SJSA1 (cell line): ENCODE data around the gene CREM. TPM values are rescaled to one million over a fixed set of nuclear protein-coding genes. Genes with fewer than 3 reads are reported as not detected.

Source experiments
- DNase-seq, 2 experiments: peaks; one replicate each; pipeline ENCODE4 v3.0.0-alpha.2; 2015 to 2020; ENCODE audit warnings: low spot score in 2 of 2, low read depth in 1 of 2
- H3K27ac ChIP-seq: fragments of 250-450 bp; sonication (Bioruptor Pico); 2 replicates; pipeline ENCODE4 v1.5.1; 2020; ENCODE audit warnings: mild to moderate bottlenecking, moderate library complexity
- H3K27me3 ChIP-seq: fragments of 250-450 bp; sonication (Bioruptor Pico); replicated peaks from 2 replicates; pipeline ENCODE4 v1.5.1; 2020; ENCODE audit warnings: mild to moderate bottlenecking, moderate library complexity
- H3K36me3 ChIP-seq: fragments of 250-450 bp; sonication (Bioruptor Pico); 2 replicates; pipeline ENCODE4 v1.5.1; 2020; ENCODE audit warnings: mild to moderate bottlenecking
- H3K4me1 ChIP-seq: fragments of 250-450 bp; sonication (Bioruptor Pico); replicated peaks from 2 replicates; pipeline ENCODE4 v1.6.1; 2021; ENCODE audit warnings: mild to moderate bottlenecking
- H3K4me3 ChIP-seq: fragments of 250-450 bp; sonication (Bioruptor Pico); 2 replicates; pipeline ENCODE4 v1.5.1; 2020; ENCODE audit warnings: mild to moderate bottlenecking
- H3K9me3 ChIP-seq: fragments of 250-450 bp; sonication (Bioruptor Pico); replicated peaks from 2 replicates; pipeline ENCODE4 v1.5.1; 2020; ENCODE audit warnings: mild to moderate bottlenecking
- total RNA-seq: library from RNA; depleted of rRNA; stranded (reverse); fragments of >200 nt; shearing (Covaris generic); gene quantifications from 2 replicates; pipeline ENCODE4 v1.2.3, GENCODE V29; 2014

Gene CREM
- total RNA-seq, 1 experiment from 2014 or later: 38.6 TPM

- H3K4me3 ChIP-seq: no peak overlapping the region
- no peaks in the 10 kb centered on the region for H3K4me1 ChIP-seq
- H3K9me3 ChIP-seq: no peaks in the 10 kb centered on the region
- no peak for DNase-seq
- H3K27me3 ChIP-seq: no peaks in the 10 kb centered on the region
- no peaks in the 10 kb centered on the region for H3K36me3 ChIP-seq
- H3K27ac ChIP-seq: no peak overlapping the region
Observed at GRCh38 chr10:35119378-35119777, 7.3 kb upstream of the CREM start.

- Histone ChIP-seq H3K27ac (no peak overlapping the region), H3K9me3 (no peaks in the 10 kb centered on the region), H3K4me1 (peaks cover 5% of the 10 kb centered on the region), H3K27me3 (no peaks in the 10 kb centered on the region), H3K36me3 (peaks cover 7% of the 10 kb centered on the region), H3K4me3 (no peak overlapping the region)
- no peak for DNase-seq
Observed at GRCh38 chr10:35124540-35124939, 2.1 kb upstream of the CREM start.

- H3K9me3 ChIP-seq: no peaks in the 10 kb centered on the region
- H3K36me3 ChIP-seq: peaks cover 7% of the 10 kb centered on the region
- peak overlapping the region; percentile 78 for H3K27ac ChIP-seq
- DNase-seq: no peak
- peaks cover 5% of the 10 kb centered on the region for H3K4me1 ChIP-seq
- no peaks in the 10 kb centered on the region for H3K27me3 ChIP-seq
- H3K4me3 ChIP-seq: peak overlapping the region; percentile 83
Observed at GRCh38 chr10:35126062-35126529, 550 bp upstream of the CREM start.

GRCh38 chr10:35127289-35127891 is 744 bp downstream of the CREM start:
- Histone ChIP-seq H3K9me3 (no peaks in the 10 kb centered on the region), H3K27me3 (no peaks in the 10 kb centered on the region), H3K4me3 (peak overlapping the region; percentile 83), H3K27ac (peak overlapping the region; percentile 87), H3K36me3 (peaks cover 7% of the 10 kb centered on the region), H3K4me1 (peaks cover 5% of the 10 kb centered on the region)
- peak; percentile 66 to 78 for DNase-seq

DNA sequence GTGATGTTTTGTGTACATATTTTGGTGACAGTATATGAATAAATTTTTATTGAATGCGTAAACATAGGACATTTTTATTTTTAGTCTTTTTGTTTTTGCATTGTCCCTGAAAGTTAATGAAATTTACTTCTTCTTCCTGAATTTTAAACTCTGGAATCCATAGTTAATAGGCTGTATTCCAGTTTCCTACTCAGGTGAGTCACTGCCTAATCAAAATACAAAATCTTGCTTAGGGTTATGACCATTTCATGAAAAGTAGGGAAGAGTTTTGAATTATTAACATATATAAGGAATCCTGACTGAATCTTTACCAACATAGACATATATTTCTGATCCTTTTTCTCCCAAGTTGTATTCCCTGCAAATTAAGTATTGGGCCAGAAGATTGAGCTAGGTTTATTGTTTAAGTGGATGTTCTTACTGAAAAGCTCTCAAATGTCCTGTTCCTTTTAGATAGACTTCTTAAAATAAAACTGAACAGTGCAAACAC is 2.6 kb downstream of the CREM start:
- Histone ChIP-seq H3K36me3 (peaks cover 7% of the 10 kb centered on the region), H3K27ac (no peak overlapping the region), H3K9me3 (no peaks in the 10 kb centered on the region), H3K4me1 (peaks cover 5% of the 10 kb centered on the region), H3K27me3 (no peaks in the 10 kb centered on the region), H3K4me3 (no peak overlapping the region)
- DNase-seq: no peak

DNA sequence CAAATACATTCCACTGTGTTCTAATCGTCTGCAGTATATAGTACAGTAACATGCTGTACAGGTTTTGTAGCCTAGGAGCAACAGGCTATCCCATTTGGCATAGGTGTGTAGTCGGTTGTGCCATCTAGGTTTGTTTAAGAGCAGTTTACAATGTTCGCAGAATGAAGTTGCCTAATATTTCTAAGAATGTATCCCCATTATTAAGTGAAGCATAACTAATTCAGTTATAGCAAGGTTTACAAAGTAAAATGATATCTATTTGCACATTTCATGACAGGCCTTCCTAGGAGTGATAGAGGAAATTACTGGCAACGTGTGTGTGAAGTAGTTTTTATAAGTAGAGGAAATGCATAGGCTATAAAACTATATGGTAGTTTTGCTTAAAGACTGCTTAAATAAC is 4.0 kb downstream of the CREM start:
- no peaks in the 10 kb centered on the region for H3K27me3 ChIP-seq
- H3K4me3 ChIP-seq: no peak overlapping the region
- peaks cover 7% of the 10 kb centered on the region for H3K36me3 ChIP-seq
- DNase-seq: no peak
- no peaks in the 10 kb centered on the region for H3K9me3 ChIP-seq
- no peak overlapping the region for H3K27ac ChIP-seq
- peaks cover 5% of the 10 kb centered on the region for H3K4me1 ChIP-seq

DNA sequence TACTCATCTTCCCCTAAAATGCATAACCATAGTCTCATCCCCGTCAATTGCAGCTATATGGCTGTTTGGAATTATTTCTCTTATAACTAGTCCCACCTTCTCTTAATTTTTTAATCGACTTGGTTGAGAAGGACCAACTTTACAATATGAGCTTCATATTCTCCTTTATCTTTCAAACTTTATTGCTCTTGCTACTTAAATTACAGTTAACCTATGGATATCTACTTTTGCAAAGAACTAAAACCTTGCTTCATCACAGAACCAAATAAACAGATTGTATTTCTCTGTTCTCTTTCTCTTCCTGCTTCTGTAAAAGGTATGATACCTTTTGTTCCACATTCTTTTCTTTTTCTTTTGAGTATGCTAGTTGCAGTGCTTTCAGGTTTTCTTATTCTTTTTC is 6.1 kb downstream of the CREM start:
- H3K9me3 ChIP-seq: no peaks in the 10 kb centered on the region
- no peaks in the 10 kb centered on the region for H3K4me1 ChIP-seq
- no peak overlapping the region for H3K4me3 ChIP-seq
- DNase-seq: no peak
- no peak overlapping the region for H3K27ac ChIP-seq
- no peaks in the 10 kb centered on the region for H3K27me3 ChIP-seq
- no peaks in the 10 kb centered on the region for H3K36me3 ChIP-seq

DNA sequence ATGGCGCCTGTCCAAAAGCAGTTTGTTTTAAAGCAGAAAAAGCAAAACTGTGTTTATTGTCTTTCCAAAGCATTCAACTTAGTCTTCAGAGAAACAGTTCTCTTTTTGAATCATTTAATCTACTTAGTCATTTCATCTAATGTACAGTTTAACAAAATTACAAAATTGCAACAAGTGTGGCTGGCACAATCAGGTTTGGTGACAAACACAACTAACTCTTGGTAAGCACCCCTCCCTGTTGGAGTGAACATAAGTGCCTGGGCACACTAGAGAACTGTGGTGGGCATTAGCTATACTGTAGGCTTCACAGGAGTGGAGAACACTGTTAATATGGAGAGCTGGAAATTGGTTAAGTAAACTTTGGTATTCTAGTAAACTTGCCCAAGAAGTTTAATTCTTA is 6.9 kb downstream of the CREM start:
- Histone ChIP-seq H3K27ac (no peak overlapping the region), H3K27me3 (no peaks in the 10 kb centered on the region), H3K9me3 (no peaks in the 10 kb centered on the region), H3K4me1 (no peaks in the 10 kb centered on the region), H3K36me3 (no peaks in the 10 kb centered on the region), H3K4me3 (no peak overlapping the region)
- no peak for DNase-seq

- no peaks in the 10 kb centered on the region for H3K9me3 ChIP-seq
- H3K4me1 ChIP-seq: no peaks in the 10 kb centered on the region
- DNase-seq: no peak
- H3K36me3 ChIP-seq: no peaks in the 10 kb centered on the region
- H3K27me3 ChIP-seq: no peaks in the 10 kb centered on the region
- no peak overlapping the region for H3K4me3 ChIP-seq
- H3K27ac ChIP-seq: no peak overlapping the region
Observed at GRCh38 chr10:35135861-35136260, 9.2 kb downstream of the CREM start.

GRCh38 chr10:35136263-35136815 is 9.7 kb downstream of the CREM start:
- no peaks in the 10 kb centered on the region for H3K9me3 ChIP-seq
- no peak overlapping the region for H3K27ac ChIP-seq
- no peaks in the 10 kb centered on the region for H3K4me1 ChIP-seq
- DNase-seq: no peak
- no peak overlapping the region for H3K4me3 ChIP-seq
- H3K36me3 ChIP-seq: no peaks in the 10 kb centered on the region
- H3K27me3 ChIP-seq: no peaks in the 10 kb centered on the region

DNA sequence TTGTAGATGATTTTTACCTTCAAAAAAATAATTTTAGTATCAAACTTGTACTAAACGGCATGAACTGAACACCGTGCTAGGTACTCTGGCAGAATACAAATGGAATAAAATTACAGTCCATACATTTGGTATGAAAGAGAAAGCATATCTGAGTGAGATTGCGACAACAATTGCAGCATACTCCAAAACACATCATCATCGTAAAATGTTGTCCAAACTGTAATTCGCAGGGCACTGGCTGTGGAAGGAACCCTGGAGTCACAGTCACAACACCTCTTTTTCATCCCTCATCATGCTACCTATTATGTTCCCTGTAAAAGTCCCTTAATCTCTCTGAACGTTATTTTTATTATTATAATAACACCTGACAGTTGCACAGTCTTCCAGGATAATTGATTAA is 13.5 kb downstream of the CREM start:
- Histone ChIP-seq H3K36me3 (no peaks in the 10 kb centered on the region), H3K4me1 (no peaks in the 10 kb centered on the region), H3K4me3 (no peak overlapping the region), H3K9me3 (no peaks in the 10 kb centered on the region), H3K27ac (no peak overlapping the region), H3K27me3 (no peaks in the 10 kb centered on the region)
- no peak for DNase-seq

DNA sequence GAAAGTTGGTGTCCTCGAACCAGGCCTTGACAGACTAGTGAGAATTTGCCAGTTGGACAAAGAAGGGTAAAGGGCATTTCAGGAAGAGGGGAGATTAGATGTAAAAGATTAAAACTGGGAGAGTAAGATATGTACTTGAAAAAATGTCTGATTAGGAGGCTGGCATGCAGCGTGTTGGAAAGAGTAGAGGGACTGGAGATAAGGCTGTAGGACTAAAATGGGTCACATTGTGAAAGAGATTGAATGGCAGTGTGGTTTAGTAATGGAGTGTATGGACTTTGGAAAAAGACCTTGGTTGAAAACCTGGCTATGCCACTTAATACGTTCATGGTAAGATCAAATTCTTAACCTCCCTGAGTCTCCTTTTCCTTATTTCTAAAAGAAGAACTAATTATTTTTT is 14.1 kb downstream of the CREM start:
- no peak overlapping the region for H3K27ac ChIP-seq
- no peaks in the 10 kb centered on the region for H3K9me3 ChIP-seq
- H3K36me3 ChIP-seq: no peaks in the 10 kb centered on the region
- no peak for DNase-seq
- no peak overlapping the region for H3K4me3 ChIP-seq
- no peaks in the 10 kb centered on the region for H3K27me3 ChIP-seq
- no peaks in the 10 kb centered on the region for H3K4me1 ChIP-seq

DNA sequence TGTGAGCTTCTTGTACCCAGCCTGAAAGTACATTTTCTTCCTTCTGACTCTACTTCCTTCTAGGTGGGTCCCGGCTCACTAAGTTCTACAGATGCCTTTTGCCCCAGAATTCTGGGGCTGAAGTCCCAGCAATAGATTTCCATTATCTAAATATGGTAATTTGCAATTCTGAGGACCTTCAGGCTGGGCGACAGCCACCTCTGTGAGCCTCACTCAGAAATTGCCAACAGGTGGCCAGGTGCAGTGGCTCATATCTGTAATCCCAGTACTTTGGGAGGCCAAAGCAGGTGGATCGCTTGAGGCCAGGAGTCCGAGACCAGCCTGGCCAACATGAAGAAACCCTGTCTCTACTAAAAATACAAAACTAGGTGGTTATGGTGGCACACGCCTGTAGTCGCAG is 23.7 kb downstream of the CREM start:
- Histone ChIP-seq H3K4me3 (no peak overlapping the region), H3K27ac (no peak overlapping the region), H3K27me3 (no peaks in the 10 kb centered on the region), H3K4me1 (no peaks in the 10 kb centered on the region), H3K9me3 (no peaks in the 10 kb centered on the region), H3K36me3 (0 out of 2 replicates have a peak, but pooled peaks cover 3% of the 10 kb centered on the region)
- DNase-seq: no peak

GRCh38 chr10:35152992-35153391 is 26.3 kb downstream of the CREM start:
- Histone ChIP-seq H3K27ac (no peak overlapping the region), H3K4me1 (no peaks in the 10 kb centered on the region), H3K4me3 (no peak overlapping the region), H3K27me3 (no peaks in the 10 kb centered on the region), H3K9me3 (no peaks in the 10 kb centered on the region), H3K36me3 (0 out of 2 replicates have a peak, but pooled peaks cover 3% of the 10 kb centered on the region)
- no peak for DNase-seq

GRCh38 chr10:35153716-35154115 is 27.1 kb downstream of the CREM start:
- H3K27me3 ChIP-seq: no peaks in the 10 kb centered on the region
- H3K36me3 ChIP-seq: no peaks in the 10 kb centered on the region
- no peak overlapping the region for H3K4me3 ChIP-seq
- H3K27ac ChIP-seq: no peak overlapping the region
- no peak for DNase-seq
- no peaks in the 10 kb centered on the region for H3K4me1 ChIP-seq
- H3K9me3 ChIP-seq: no peaks in the 10 kb centered on the region
